ENCODE data around the gene ETV4. TPM values are rescaled to one million over a fixed set of nuclear protein-coding genes. Genes with fewer than 3 reads are reported as not detected.

Gene ETV4
- total RNA-seq, 1 experiment from 2014 or later = 31.5 TPM

DNA sequence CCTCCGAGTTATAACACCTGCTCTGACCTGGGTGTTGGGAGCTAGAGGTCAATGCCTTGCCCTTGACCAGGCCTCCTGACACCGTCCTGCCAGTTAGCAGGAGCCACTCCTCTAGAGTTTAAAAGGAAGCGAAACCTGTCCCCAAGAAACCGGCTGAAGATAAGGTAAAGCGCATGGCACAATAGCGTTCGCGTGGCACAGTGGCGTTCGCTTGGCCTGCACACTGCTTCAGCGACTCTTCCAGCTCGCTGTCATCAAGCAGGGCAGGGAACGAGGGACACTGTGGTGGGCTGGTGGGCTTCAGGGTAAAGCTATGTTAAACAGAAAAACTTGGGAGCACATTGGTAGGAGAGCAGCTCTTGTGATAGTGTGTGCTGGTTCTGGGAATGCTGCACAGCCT lies 28.2 kb upstream of the ETV4 start:
- in situ Hi-C loops (cut with HindIII; ENCODE audit: low sequenced_read_pairs) = no loop called here
- DNase-seq (ENCODE audit: low spot score) = no peak

DNA sequence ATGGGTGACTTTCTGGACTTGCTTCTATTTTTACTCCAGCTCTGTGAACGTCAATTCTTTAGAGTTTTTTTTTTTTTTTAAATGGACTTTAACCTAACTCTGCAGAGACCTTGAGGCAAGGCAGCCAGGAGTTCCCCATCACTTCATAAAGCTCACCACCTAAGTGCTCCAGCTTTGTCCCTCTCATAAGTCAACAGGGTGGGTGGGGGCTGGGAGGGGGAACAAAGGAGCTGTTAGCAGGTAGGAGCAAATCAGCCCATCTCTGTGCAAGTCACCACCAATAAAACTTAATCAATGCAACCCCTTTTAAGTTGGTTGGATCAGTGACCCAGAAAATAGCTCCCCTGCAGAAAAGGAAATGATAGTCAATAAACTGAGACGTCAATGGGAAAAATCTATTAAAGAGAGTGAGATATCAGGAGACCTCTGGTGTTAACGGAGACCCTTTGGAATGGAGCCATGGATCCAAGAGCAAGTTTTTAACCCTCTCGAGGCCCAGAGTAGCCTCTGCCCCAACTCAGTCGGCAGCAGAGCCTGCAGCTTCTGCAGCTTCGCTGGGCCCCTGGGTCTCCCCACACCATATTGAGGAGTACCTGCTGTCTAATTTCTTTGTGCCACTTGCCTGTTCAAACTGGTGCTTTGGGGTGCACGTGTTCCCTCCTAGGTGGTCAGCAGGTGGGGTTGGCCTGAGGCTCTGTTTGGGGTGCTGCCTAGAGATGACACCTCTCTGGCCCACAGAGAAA lies 27.6 kb upstream of the ETV4 start:
- in situ Hi-C loops (cut with HindIII; ENCODE audit: low sequenced_read_pairs) = no loop called here

DNA sequence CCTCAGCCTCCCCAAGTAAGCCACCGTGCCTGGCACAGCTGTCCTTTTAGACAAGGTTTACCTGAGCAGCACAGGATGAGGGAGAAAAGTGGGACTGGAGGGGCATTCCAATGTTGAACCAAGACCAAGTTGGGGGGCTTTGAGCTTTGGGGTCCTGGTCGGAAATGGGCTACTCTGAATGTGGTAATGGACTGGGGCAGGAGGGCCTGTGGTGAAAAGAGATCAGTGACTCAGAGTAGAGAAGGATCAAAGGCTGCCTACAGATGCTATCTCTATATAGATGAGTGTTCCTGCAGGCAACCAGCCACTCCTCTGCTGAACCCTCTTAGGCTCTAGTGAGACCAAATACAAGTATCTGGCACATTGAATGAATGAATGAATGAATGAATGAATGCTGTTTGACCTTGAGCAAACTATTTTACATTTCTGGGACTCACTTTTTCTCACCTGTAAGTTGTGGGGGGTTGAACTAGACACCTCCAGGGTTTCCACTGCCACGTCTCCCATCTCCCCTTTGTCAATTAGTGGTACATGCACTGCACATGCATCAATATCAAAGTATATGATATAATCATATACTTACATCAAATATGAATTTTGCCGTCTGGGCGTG lies 26.3 kb upstream of the ETV4 start:
- in situ Hi-C loops (cut with HindIII; ENCODE audit: low sequenced_read_pairs) = no loop called here

More for the DNA sequence above, 27.6 kb upstream of the ETV4 start:
- DNase-seq (ENCODE audit: low spot score) = no peak

DNA sequence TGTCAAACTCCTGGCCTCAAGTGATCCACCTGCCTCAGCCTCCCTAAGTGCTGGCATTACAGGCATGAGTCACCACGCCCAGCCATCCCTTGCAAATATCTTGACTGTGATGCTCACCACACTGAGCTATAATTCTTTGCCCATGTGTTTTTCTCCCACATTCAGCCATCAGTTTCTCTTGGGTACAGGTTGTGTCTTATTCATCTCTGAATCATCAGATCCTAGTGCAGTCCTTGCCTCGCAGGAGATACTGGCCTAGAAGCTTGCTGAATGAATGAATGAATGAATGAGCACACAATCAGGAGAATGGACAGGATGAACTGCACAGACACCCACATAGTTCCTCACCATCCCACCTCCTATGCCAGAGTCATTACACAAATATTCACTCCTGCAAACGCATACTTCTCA lies 24.4 kb upstream of the ETV4 start:
- no peak for DNase-seq (ENCODE audit: low spot score)
- in situ Hi-C loops (cut with HindIII; ENCODE audit: low sequenced_read_pairs) = no loop called here

More for the DNA sequence above, 26.3 kb upstream of the ETV4 start:
- DNase-seq (ENCODE audit: low spot score) = no peak

DNA sequence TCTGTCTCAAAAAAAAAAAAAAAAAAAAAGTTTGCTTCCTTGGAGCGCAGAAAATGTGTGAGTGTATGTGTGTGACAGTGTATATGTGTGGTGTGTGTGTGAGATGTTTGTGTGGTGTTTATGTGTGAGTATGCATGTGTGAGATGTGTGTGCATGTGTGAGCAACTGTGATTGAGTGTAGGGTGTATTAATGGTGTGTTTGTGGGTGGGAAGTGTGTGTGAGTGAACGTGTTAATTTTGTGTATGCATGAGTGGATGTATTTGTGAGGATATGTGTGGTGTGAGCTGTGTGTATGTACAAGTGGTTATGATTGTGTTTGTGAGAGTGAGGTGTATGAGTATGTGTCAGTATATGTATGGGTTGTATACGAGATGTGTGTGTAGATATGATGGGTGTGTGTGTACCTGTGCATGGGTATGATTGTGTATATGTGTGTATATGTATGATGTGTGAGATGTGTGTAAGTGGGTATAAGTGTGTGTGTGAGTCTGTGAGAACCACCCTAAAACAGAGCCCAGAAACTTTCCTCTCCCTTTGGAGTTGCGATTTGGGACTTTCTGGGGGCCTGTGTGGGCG lies 22.5 kb upstream of the ETV4 start:
- in situ Hi-C loops (cut with HindIII; ENCODE audit: low sequenced_read_pairs) = no loop called here
- DNase-seq (ENCODE audit: low spot score) = no peak

DNA sequence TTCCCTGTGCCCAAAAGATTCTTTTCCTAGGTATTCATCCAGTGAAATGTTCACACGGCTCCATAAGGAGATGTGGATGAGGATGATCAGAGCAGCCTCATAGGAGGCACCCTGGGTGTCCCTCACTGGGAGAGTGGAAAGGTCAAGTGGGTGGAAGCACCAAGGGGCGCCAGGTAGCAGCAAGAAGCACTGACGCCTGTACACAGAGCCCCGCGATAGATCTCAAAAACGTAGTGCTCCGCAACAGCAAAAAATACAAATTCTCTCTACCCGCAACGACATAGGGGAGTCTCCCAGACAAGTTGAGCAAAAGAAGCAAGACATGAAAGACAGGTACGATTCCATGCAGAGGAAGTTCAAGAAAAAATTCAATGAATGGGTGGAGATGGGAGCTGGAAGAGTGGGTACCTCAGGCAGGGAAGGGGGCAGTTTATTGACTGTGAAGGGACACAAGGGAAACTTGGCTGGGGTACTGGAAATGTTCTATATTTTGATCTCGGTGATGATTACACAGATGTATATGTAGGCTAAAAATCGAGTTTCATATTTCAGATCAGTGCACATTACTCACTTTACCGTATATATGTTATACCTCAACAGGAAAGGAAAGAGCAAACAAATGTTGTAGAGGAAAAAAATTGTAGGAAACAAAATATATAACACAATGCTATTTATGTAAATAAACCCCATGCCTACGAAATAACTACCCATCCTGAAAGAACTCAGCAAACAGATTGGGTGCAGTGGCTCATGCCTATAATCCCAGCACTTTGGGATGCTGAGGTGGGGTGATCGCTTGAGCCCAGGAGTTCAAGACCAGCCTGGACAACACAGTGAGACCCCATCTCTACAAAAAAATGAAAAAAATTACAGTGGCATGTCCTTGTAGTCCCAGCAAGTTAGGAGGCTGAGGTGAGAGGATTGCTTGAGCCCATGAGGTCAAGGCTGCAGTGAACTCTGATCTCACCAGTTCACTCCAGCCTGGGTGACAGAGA lies 17.8 kb upstream of the ETV4 start:
- in situ Hi-C loops (cut with HindIII; ENCODE audit: low sequenced_read_pairs) = no loop called here
- no peak for DNase-seq (ENCODE audit: low spot score)

DNA sequence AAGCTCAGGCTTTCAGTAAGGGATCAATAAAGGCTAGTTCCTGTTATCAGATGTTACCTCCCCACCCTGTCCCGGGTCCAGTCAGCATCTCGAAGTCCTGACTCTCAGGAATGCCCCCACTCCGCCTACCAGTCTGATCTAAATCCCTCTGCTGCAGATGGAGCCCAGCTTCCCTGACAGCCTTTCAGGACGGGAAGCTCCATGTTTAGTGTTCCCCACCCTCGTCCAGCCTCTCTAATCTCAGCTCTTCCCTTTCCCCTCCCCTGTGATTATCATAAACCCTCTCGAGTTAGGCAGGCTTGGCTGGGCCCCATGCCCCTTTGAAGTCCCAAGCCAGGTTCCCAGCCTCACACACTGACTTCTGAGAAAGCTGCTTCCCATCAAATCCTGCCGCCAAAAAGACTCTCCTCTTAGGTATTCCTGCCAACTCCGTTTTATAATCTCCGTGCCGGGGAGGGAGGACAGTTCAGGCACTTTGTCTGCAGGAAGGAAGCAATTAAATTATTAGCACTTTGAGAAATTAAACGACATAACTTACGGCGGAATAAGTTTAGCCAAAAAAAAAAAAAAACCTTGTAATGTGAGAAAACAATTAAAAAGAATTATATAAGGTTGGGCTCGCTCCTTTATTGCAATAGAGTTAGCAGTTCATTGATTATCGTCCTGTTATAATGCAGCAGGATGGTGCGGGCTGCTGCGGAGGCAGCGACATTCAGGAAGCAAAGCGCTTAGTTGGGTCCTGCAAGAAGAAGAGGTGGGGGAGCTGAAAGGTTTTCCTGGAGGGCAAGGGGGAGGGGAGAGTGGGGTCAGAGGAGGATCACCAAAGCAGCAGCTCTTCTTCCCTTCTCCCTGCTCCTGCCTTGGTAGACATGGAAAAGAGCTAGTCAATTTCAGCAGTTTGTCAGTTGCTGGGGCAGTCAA lies 16.8 kb upstream of the ETV4 start:
- in situ Hi-C loops (cut with HindIII; ENCODE audit: low sequenced_read_pairs) = no loop called here
- DNase-seq (ENCODE audit: low spot score) = no peak

DNA sequence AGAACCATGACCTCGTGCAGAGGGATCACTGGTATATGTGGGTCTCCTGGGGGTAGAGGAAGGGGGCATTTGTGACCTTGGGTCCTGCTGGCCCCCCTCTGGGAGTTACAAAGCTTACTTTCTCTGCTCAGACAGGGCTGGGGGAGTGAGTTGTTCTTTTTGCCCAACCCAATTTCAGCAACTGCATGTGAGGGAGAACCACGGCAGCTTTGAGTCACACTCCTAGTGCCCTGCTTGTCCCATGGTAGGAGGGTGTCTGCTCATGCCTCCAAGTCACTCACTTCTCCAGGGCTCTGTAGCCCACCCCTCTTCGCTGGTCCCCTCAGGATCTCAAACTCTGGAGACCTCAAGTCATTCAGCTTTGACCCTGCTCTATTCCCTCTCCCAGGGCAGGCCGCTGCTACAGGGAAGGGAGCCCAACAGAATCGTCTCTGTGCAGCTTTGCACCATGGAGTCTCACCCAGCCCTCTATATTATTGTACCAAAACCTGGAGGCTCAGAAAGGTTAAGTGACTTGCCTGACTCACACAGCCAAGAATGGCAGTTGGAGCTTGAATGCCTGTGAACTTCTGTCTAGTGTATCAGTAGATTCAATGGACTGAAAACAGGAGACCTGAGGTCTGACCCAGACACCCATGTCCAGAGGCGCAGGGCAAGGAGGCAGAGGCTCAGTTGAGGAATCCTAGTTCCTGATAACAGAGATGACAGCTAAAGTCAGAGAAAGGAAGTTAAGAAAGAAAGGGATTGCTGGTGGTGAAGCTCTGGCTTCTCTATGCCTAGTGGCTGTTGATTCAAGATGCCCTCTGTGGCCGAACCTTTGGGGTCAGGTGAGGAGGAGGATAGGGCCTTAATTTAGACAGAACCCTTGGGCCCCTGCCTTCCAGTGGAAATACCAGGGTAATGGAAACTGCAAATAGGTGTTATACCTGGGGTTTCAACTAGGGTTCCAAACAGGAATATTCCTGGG lies 14.6 kb upstream of the ETV4 start:
- no peak for DNase-seq (ENCODE audit: low spot score)
- in situ Hi-C loops (cut with HindIII; ENCODE audit: low sequenced_read_pairs) = no loop called here

DNA sequence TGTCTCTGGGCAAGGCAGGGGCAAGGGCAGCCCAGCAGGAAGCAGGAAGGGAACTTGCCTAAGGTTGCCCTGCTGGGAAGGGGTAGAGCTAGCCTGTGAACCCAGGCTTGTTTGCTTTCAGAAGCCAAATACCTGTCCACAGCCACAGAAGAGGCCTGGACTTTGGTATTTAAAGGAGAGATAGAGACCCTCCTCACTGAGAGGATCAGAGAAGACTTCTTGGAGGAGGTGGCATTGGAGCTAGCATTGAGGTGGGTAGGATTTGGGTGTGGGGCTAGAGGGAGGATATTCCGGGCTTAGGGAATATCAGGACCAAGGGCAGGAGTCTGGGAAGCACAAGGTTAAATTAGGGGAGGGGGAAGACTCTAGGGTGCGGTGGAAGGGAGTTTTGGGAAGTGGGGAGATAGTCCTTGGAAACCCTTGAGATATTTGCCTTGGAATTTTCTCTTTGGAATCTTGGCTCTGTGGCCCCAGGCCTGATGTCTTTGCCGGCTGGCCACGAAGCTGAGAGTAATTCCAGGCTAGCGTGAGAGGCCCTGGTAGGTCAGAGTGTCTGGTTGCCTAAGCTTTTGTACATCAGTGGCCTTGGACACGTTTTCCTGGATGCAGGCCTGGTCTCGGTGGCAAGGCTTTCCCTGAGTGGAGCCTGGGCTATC lies 13.1 kb upstream of the ETV4 start:
- in situ Hi-C loops (cut with HindIII; ENCODE audit: low sequenced_read_pairs) = no loop called here
- DNase-seq (ENCODE audit: low spot score) = no peak

DNA sequence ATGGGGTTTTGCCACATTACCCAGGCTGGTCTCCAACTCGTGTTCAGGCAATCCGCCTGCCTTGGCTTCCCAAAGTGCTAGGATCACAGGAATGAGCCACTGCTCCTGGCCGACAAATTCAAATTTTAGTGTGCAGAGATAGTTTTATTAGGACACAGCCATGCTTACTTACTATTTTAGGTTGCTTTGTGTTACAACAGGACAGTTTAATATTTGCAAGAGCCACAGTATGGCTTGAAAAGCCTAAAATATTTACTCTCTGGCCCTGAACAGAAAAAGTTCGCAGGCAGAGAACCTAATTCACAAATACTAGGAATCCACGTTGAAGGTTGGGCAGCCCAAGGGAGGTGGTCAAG lies 12.6 kb upstream of the ETV4 start:
- in situ Hi-C loops (cut with HindIII; ENCODE audit: low sequenced_read_pairs) = no loop called here
- DNase-seq (ENCODE audit: low spot score) = no peak

DNA sequence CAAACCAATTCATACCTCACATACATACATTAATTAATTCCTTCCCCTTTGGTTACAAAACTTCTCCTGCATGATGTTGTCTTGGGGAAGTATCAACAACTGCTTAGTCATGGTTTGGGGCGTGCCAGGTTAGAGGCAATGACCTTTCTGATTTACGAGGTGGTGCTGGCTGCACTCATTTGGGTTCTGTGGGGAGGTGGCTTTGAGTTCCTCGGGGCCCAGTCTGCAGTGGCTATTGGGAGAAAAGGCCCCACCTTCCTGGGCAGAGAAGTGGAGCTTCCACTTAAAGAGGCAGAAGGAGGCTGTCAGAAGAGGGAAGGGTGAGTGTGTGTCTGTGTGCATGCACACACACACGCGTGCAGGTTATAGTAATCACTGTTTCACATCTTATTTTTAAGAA lies 10.2 kb upstream of the ETV4 start:
- in situ Hi-C loops (cut with HindIII; ENCODE audit: low sequenced_read_pairs) = no loop called here
- no peak for DNase-seq (ENCODE audit: low spot score)

DNA sequence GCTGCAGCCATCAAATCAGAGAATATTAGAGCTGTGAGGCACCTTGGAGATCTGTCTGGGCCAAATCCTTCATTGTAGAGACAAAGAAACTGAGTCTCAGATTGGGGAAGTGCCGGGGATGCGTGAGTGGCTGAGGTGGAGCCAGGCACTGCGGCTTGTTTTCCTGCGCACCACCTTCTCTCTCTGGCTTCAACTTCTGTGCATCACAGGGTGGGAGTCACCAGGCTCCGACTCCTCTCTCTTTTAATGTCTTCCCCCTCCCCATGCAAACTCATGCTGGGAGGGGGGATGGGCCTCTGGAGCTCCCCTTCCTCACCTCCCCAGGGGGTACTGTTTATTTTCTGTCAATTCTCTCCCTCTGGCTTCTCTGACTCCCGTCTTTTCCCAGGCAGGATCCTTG lies 8.7 kb upstream of the ETV4 start:
- in situ Hi-C loops (cut with HindIII; ENCODE audit: low sequenced_read_pairs) = no loop called here
- no peak for DNase-seq (ENCODE audit: low spot score)

DNA sequence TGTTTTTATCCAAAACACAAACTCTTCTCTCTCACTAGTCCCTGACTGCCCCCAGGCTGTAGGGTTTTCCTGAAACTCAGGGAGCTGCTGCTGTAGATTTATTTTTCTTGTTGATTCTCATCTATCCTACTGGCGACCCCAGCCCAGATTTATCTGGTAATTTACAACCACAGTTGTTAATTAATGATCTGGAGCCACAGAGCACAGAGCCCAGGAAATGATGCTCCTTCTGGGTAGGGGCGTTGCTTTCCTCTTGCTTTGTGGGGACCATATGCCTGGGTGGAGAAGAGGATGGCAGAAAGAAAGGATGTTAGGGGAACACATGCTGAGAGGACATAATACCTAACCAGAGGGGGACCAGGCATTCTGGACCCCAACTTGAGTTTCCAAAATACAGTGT lies 7.4 kb upstream of the ETV4 start:
- in situ Hi-C loops (cut with HindIII; ENCODE audit: low sequenced_read_pairs) = no loop called here
- no peak for DNase-seq (ENCODE audit: low spot score)

DNA sequence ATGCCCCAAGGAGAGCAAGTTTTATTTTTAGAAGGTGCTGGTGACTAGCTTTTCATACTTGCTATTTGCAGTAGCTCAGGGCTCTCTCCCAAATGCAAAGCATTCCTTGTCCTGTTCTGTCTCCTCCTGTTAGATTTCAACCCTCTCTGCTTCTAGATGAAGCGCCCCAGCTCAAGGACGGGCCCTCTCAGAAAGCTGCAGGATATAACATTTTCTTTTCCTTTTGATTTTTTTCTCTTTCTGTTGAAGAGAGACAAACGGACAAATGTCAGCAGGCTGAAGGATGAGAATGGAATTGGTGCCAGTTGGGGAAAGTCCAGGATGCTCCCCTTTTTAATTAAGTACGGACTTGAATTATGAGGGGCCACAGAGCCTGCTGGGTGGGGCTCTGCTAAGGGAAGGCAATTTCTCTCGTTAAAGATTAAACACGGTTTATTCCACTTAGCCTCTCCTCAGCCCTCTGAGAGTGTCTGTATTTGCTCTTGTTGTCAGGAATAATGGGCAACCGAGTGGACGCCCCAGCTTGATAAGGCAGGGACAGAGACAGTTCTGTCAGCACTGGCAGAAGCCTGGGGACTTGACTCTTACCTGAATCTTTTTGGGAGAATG lies 6.2 kb upstream of the ETV4 start:
- DNase-seq (ENCODE audit: low spot score) = no peak
- in situ Hi-C loops (cut with HindIII; ENCODE audit: low sequenced_read_pairs) = no loop called here

DNA sequence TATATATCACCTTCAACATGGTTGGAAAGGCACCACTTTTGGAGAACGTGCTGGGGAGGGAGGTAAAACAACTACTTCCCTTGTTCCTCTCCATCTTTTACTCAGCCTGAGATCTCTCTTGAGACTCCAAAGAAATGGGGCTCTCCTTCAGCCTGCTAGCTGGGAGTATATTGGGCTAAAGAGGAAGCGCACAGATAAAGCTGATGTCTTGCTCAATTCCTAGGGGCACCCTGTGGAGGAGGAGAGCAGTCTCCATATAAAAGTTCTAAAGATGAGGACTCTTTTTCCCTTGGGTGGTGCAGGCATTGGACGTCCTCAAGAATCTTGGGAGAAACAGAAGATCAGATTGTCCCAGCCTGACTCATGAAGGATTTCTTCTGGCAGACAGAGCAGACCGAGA lies 4.6 kb upstream of the ETV4 start:
- no peak for DNase-seq (ENCODE audit: low spot score)
- in situ Hi-C loops (cut with HindIII; ENCODE audit: low sequenced_read_pairs) = no loop called here

DNA sequence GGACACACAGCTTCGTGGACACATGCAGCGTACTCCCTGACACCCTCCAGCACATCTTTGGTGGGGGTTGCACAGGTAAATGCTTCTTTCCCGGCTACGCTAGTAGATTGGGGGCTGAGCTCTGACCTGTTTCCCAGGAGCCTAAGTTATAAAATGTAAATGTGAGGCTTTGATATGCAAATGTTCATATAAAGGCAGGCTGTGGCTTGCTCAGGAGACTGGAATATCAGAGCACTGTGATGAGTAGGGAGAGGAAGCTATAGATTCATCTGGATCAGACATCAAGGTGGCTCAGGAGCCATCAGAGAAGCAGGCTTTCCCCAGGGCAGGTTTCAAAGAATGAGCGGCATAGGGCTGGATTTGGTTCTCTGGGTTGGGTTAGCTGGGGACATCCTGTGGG lies 3.4 kb upstream of the ETV4 start:
- no peak for DNase-seq (ENCODE audit: low spot score)
- in situ Hi-C loops (cut with HindIII; ENCODE audit: low sequenced_read_pairs) = no loop called here

All from G401 (cell line).